Lower leg skin (tissue), 3 donors: ENCODE measurements around the gene RAET1E.
"Not testable (repeated sequence)": the region's sequence is repeated elsewhere in the genome, so short reads cannot be mapped to it uniquely, and the experiment has no call there.

Experiments
- POLR2A ChIP-seq, 2 donors: fragments of 450-650 bp; IDR thresholded peaks; one replicate each; pipeline ENCODE4 v1.6.1; 2016 to 2017; ENCODE audit warnings: antibody characterized with exemption in 2 of 2, mild to moderate bottlenecking in 1 of 2, moderate library complexity in 1 of 2
- TF ChIP-seq, protein P1 (sequence below), 3 donors: fragments of 450-650 bp; IDR thresholded peaks; one replicate each; pipeline ENCODE4 v1.5.1; 2016; ENCODE audit warnings: antibody characterized with exemption in 3 of 3, mild to moderate bottlenecking in 3 of 3, moderate library complexity in 2 of 3

- TF ChIP-seq, protein P1, sequence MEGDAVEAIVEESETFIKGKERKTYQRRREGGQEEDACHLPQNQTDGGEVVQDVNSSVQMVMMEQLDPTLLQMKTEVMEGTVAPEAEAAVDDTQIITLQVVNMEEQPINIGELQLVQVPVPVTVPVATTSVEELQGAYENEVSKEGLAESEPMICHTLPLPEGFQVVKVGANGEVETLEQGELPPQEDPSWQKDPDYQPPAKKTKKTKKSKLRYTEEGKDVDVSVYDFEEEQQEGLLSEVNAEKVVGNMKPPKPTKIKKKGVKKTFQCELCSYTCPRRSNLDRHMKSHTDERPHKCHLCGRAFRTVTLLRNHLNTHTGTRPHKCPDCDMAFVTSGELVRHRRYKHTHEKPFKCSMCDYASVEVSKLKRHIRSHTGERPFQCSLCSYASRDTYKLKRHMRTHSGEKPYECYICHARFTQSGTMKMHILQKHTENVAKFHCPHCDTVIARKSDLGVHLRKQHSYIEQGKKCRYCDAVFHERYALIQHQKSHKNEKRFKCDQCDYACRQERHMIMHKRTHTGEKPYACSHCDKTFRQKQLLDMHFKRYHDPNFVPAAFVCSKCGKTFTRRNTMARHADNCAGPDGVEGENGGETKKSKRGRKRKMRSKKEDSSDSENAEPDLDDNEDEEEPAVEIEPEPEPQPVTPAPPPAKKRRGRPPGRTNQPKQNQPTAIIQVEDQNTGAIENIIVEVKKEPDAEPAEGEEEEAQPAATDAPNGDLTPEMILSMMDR (IDR thresholded peaks at IDR 0.05) = not testable (repeated sequence)
- TF ChIP-seq POLR2A (IDR thresholded peaks at IDR 0.05) = not testable (repeated sequence)
Observed at GRCh38 chr6:149919126-149919833, 21.4 kb upstream of the RAET1E start.
